Measurements from ENCODE around the gene NSD2. TPM values are rescaled to one million over a fixed set of nuclear protein-coding genes. Genes with fewer than 3 reads are reported as not detected.
"Not testable (repeated sequence)": the region's sequence is repeated elsewhere in the genome, so short reads cannot be mapped to it uniquely, and the experiment has no call there.

NSD2 gene
- total RNA-seq, 1 donor from 2014 or later, result 65.1 TPM

GRCh38 chr4:1984406-1985191, 113.4 kb downstream of the NSD2 start:
- no peak for DNase-seq (ENCODE audit: low read depth, low spot score)

- DNase-seq (ENCODE audit: low read depth, low spot score), result no peak
Measured at GRCh38 chr4:1985294-1985693, 114.1 kb downstream of the NSD2 start.

- no peak for DNase-seq (ENCODE audit: low read depth, low spot score)
Measured at GRCh38 chr4:1985780-1986577, 114.8 kb downstream of the NSD2 start.

GRCh38 chr4:1986578-1987210, 115.5 kb downstream of the NSD2 start:
- no peak for DNase-seq (ENCODE audit: low read depth, low spot score)

GRCh38 chr4:1987296-1987695, 116.1 kb downstream of the NSD2 start:
- no peak for DNase-seq (ENCODE audit: low read depth, low spot score)

GRCh38 chr4:1987721-1988326, 116.6 kb downstream of the NSD2 start:
- no peak for DNase-seq (ENCODE audit: low read depth, low spot score)

GRCh38 chr4:1988327-1988724, 117.1 kb downstream of the NSD2 start:
- DNase-seq (ENCODE audit: low read depth, low spot score), result no peak

GRCh38 chr4:1989533-1990347, 118.5 kb downstream of the NSD2 start:
- no peak for DNase-seq (ENCODE audit: low read depth, low spot score)

- DNase-seq (ENCODE audit: low read depth, low spot score), result no peak
Measured at GRCh38 chr4:1990348-1990645, 119.1 kb downstream of the NSD2 start.

- DNase-seq (ENCODE audit: low read depth, low spot score), result no peak
Measured at GRCh38 chr4:1990676-1991075, 119.5 kb downstream of the NSD2 start.

GRCh38 chr4:1991087-1991486, 119.9 kb downstream of the NSD2 start:
- DNase-seq (ENCODE audit: low read depth, low spot score), result no peak

- no peak for DNase-seq (ENCODE audit: low read depth, low spot score)
Measured at GRCh38 chr4:1991596-1992434, 120.6 kb downstream of the NSD2 start.

GRCh38 chr4:1992468-1993168, 121.4 kb downstream of the NSD2 start:
- DNase-seq (ENCODE audit: low read depth, low spot score), result no peak

- DNase-seq (ENCODE audit: low read depth, low spot score), result no peak
Measured at GRCh38 chr4:1993169-1993516, 122.0 kb downstream of the NSD2 start.

GRCh38 chr4:1993718-1994516, 122.7 kb downstream of the NSD2 start:
- DNase-seq (ENCODE audit: low read depth, low spot score), result not testable (repeated sequence)

GRCh38 chr4:1994938-1995337, 123.7 kb downstream of the NSD2 start:
- no peak for DNase-seq (ENCODE audit: low read depth, low spot score)

- DNase-seq (ENCODE audit: low read depth, low spot score), result no peak
Measured at GRCh38 chr4:1996866-1997611, 125.8 kb downstream of the NSD2 start.

- DNase-seq (ENCODE audit: low read depth, low spot score), result no peak
Measured at GRCh38 chr4:1997712-1998111, 126.5 kb downstream of the NSD2 start.
